SK-N-SH (cell line): ENCODE data around the gene FGF7. TPM values are rescaled to one million over a fixed set of nuclear protein-coding genes. Genes with fewer than 3 reads are reported as not detected.

Experiments used
- CTCF ChIA-PET: fragments of 300-600, 350-600 bp; formaldehyde crosslinking; extraction: SDS; loops from one replicate; lab custom pipeline; 2021; lab: Yijun Ruan, JAX
- POLR2A ChIA-PET: fragments of 350-600 bp; sonication (Branson Sonifier 250); formaldehyde crosslinking; extraction: SDS; loops from one replicate; lab custom pipeline; 2020; ENCODE audit warnings: antibody characterized with exemption, inconsistent platforms; lab: Yijun Ruan, JAX
- DNase-seq: peaks from one replicate; pipeline ENCODE4 v3.0.0; 2012
- H2AFZ ChIP-seq: fragments of 200-600 bp; sonication (generic); 2 replicates; pipeline ENCODE4 v1.8.1; 2016; ENCODE audit warnings: antibody characterized with exemption, mild to moderate bottlenecking, low read depth
- H3F3A ChIP-seq: fragments of 200-600 bp; sonication (generic); replicated peaks from 2 replicates; pipeline ENCODE3; 2016; ENCODE audit warnings: antibody characterized with exemption, mild to moderate bottlenecking; ENCODE audit not compliant: insufficient read depth
- H3K27ac ChIP-seq, 2 experiments: fragments of 200-500 bp in 1 of 2; fragments of 200-600 bp in 1 of 2; sonication (Bioruptor generic) in 1 of 2; sonication (generic), shearing (Covaris generic) in 1 of 2; 2 replicates each; pipeline versions ENCODE4 v1.5.1 to v1.6.1; 2014 to 2016; ENCODE audit warnings: low read depth in 2 of 2, inconsistent platforms in 1 of 2, low read length in 1 of 2, mild to moderate bottlenecking in 1 of 2, mixed read lengths in 1 of 2
- H3K27me3 ChIP-seq: fragments of 200-600 bp; sonication (generic), shearing (Covaris generic); 2 replicates; pipeline ENCODE4 v1.6.1; 2016; ENCODE audit warnings: mixed run types; ENCODE audit not compliant: insufficient read depth
- H3K36me3 ChIP-seq, 2 experiments: fragments of 200-500 bp in 1 of 2; fragments of 200-600 bp in 1 of 2; sonication (Bioruptor generic) in 1 of 2; sonication (generic) in 1 of 2; replicated peaks in 1 of 2; 2 replicates each; pipeline versions ENCODE3 to v1.5.1; 2014 to 2016; ENCODE audit warnings: low read length in 1 of 2, mild to moderate bottlenecking in 1 of 2; ENCODE audit not compliant: insufficient read depth in 2 of 2, control insufficient read depth in 1 of 2
- H3K4me1 ChIP-seq, 2 experiments: fragments of 200-500 bp in 1 of 2; fragments of 200-600 bp in 1 of 2; sonication (Bioruptor generic) in 1 of 2; sonication (generic), shearing (Covaris generic) in 1 of 2; 2 replicates each; pipeline versions ENCODE4 v1.5.1 to v1.6.1; 2014 to 2016; ENCODE audit warnings: low read depth in 1 of 2, low read length in 1 of 2, mixed run types in 1 of 2; ENCODE audit not compliant: insufficient read depth in 2 of 2, control insufficient read depth in 1 of 2
- H3K4me2 ChIP-seq: fragments of 200-600 bp; sonication (generic), shearing (Covaris generic); 2 replicates; pipeline ENCODE4 v1.6.1; 2017; ENCODE audit warnings: mixed run types
- H3K4me3 ChIP-seq, 2 experiments: fragments of 200-500 bp in 1 of 2; fragments of 200-600 bp in 1 of 2; sonication (Bioruptor generic) in 1 of 2; sonication (generic), shearing (Covaris generic) in 1 of 2; 2 replicates each; pipeline versions ENCODE4 v1.5.1 to v1.8.1; 2014 to 2016; ENCODE audit warnings: low read depth in 2 of 2, inconsistent platforms in 1 of 2, low read length in 1 of 2, mild to moderate bottlenecking in 1 of 2, mixed read lengths in 1 of 2, moderate library complexity in 1 of 2
- H3K79me2 ChIP-seq: fragments of 200-600 bp; sonication (generic); 2 replicates; pipeline ENCODE4 v1.8.1; 2017; ENCODE audit warnings: mild to moderate bottlenecking; ENCODE audit not compliant: insufficient read depth
- H3K9ac ChIP-seq: fragments of 200-600 bp; sonication (generic); 2 replicates; pipeline ENCODE4 v1.6.1; 2017; ENCODE audit warnings: mixed run types
- H3K9me2 ChIP-seq: fragments of 200-600 bp; sonication (generic); 2 replicates; pipeline ENCODE4 v1.6.1; 2017; ENCODE audit warnings: mixed run types
- H3K9me3 ChIP-seq: fragments of 200-600 bp; sonication (generic); 2 replicates; pipeline ENCODE4 v1.6.1; 2017; ENCODE audit warnings: mixed run types, mild to moderate bottlenecking, moderate library complexity
- H4K20me1 ChIP-seq: fragments of 200-600 bp; sonication (generic); 2 replicates; pipeline ENCODE4 v1.6.1; 2017; ENCODE audit warnings: mild to moderate bottlenecking, mixed run types; ENCODE audit not compliant: insufficient read depth
- CHD2 ChIP-seq: fragments of 150-350 bp; IDR thresholded peaks from 2 replicates; pipeline ENCODE4 v1.6.1; 2018; ENCODE audit warnings: low read length; ENCODE audit not compliant: partially characterized antibody
- EP300 ChIP-seq, 2 experiments: IDR thresholded peaks; 2 replicates each; pipeline versions ENCODE4 v1.4.0 to v1.6.1; 2012; ENCODE audit warnings: borderline replicate concordance in 1 of 2, low read depth in 1 of 2, low read length in 1 of 2
- FOXJ3 ChIP-seq: sonication (generic); formaldehyde crosslinking; IDR thresholded peaks from 2 replicates; pipeline ENCODE4 v1.5.1; 2020; ENCODE audit warnings: mild to moderate bottlenecking, missing genetic modification reagents
- GABPA ChIP-seq: IDR thresholded peaks from 2 replicates; pipeline ENCODE4 v1.4.0; 2012; ENCODE audit warnings: low read depth, mild to moderate bottlenecking
- GATA2 ChIP-seq: sonication (generic); formaldehyde crosslinking; IDR thresholded peaks from 2 replicates; pipeline ENCODE4 v1.5.0; 2020; ENCODE audit warnings: mild to moderate bottlenecking, missing genetic modification reagents
- IRF3 ChIP-seq: fragments of 150-350 bp; IDR thresholded peaks from 2 replicates; pipeline ENCODE4 v1.6.1; 2016; ENCODE audit warnings: mild to moderate bottlenecking, low read depth, low read length
- JUND ChIP-seq: IDR thresholded peaks from 2 replicates; pipeline ENCODE4 v1.4.0; 2012
- MEF2A ChIP-seq: IDR thresholded peaks from 2 replicates; pipeline ENCODE4 v1.4.0; 2012; ENCODE audit warnings: low read depth, borderline replicate concordance
- MXI1 ChIP-seq: IDR thresholded peaks from 2 replicates; pipeline ENCODE4 v1.6.1; 2012; ENCODE audit warnings: mild to moderate bottlenecking, low read depth, low read length, improper control_type of control experiment
- RAD21 ChIP-seq: IDR thresholded peaks from 2 replicates; pipeline ENCODE4 v1.6.1; 2012; ENCODE audit warnings: mild to moderate bottlenecking, low read length
- RCOR1 ChIP-seq: fragments of 150-350 bp; IDR thresholded peaks from 2 replicates; pipeline ENCODE4 v1.6.1; 2017; ENCODE audit warnings: antibody characterized with exemption, low read length
- REST ChIP-seq: IDR thresholded peaks from 2 replicates; pipeline ENCODE4 v1.6.1; 2012; ENCODE audit warnings: mild to moderate bottlenecking, low read depth, low read length, moderate library complexity
- TCF12 ChIP-seq: IDR thresholded peaks from 2 replicates; pipeline ENCODE4 v1.4.0; 2012
- TEAD4 ChIP-seq: IDR thresholded peaks from 2 replicates; pipeline ENCODE4 v1.4.0; 2012; ENCODE audit warnings: mild to moderate bottlenecking, borderline replicate concordance; ENCODE audit not compliant: insufficient read depth
- WGBS: methylation state at CpG from one replicate; pipeline ENCODE4 v1.1.6; 2017; ENCODE audit warnings: low lambda C conversion rate; 5-methylcytosine and 5-hydroxymethylcytosine counted together
- polyA plus RNA-seq, 3 experiments: library from polyadenylated mRNA; depleted of rRNA; stranded (reverse); fragments of >200 nt; gene quantifications; 2 replicates each; pipeline ENCODE4 v1.2.3, GENCODE V29; 2012

FGF7 gene
- polyA plus RNA-seq, 1 of the 3 experiments (the other 2 are of a cell fraction): 0.25 TPM

DNA sequence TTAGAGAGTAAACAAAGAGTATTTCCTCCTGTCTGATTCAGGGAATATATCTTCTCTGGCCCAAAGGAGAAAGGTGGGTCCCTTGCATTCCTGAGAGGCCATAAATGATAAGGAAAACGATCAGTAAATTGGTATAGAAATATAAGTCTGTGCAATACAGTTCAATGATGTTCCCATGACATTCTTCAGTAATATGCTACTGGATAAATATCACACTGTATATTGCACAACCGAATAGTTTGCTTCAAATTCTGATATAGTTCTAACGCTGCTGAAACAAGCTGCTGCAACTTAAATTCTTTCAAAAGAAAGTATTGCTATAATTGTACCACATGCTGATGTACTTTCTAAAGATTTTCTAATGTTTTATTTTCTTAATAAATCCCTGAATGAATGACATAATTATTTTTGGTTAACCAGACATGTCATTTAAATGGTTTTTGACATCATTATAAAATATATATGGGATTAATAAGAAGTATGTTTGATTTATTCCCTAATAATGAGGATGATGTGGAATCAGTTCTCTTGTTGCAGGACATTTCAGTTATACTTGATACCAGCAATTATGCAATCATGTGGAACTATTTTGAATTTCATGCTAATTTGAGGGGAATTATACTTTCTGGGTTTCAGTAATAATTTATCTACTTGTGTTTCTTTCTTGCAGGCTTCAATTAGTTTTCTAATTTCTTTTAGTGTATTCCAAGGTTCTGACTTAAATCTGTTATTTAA, 44.9 kb downstream of the FGF7 start:
- Histone ChIP-seq H3K27ac (peak overlapping the region in 1 of 2 experiments; percentile 85; a peak in 2 of 4 replicates), H3K79me2 (no peaks in the 10 kb centered on the region), H3K4me3 (no peak overlapping the region), H3K4me1 (peaks cover 0 to 20% of the 10 kb centered on the region in 2 experiments; a peak in 2 of 4 replicates), H3K9me2 (no peaks in the 10 kb centered on the region), H3K36me3 (no peaks in the 10 kb centered on the region), H3F3A (no peaks in the 10 kb centered on the region), H3K9ac (no peak overlapping the region), H4K20me1 (no peaks in the 10 kb centered on the region), H2AFZ (peak overlapping the region; percentile 43; the same call in 1 of the 2 replicates), H3K27me3 (no peaks in the 10 kb centered on the region), H3K4me2 (0 out of 2 replicates have a peak overlapping the region, but pooled peaks have one; percentile 29), H3K9me3 (no peaks in the 10 kb centered on the region)
- ChIA-PET CTCF (interaction anchor here (1.0 to 2.4 kb wide), 3 partner anchors 25 to 536 kb away, joined by 3 to 8 read pairs (median 3); no protein-coding TSS in a partner anchor), POLR2A (interaction anchor here (1.0 kb wide), 1 partner anchor 221 kb away, joined by 3 read pairs; no protein-coding TSS in a partner anchor)
- no peak for TF ChIP-seq REST
- no peak for TF ChIP-seq TEAD4
- no peak for TF ChIP-seq JUND
- no peak; the same call in 1 of the 2 replicates for TF ChIP-seq FOXJ3 (CRISPR knock-in tag)
- TF ChIP-seq CHD2: no peak
- TF ChIP-seq EP300 (IDR thresholded peaks at IDR 0.05; ENCODE audit: borderline replicate concordance in 1 of 2, low read depth in 1 of 2, low read length in 1 of 2): no peak; a peak in 1 of 4 replicates
- TF ChIP-seq GABPA: no peak
- no peak for TF ChIP-seq RAD21
- TF ChIP-seq TCF12: no peak
- 80% methylated on average over 3 of the region's 3 CpGs for WGBS
- peak; percentile 0 for DNase-seq

- no peaks in the 10 kb centered on the region for H3K27me3 ChIP-seq
- DNase-seq: peak; percentile 35
- H3F3A ChIP-seq: no peaks in the 10 kb centered on the region
- TF ChIP-seq EP300 (IDR thresholded peaks at IDR 0.05; ENCODE audit: borderline replicate concordance in 1 of 2, low read depth in 1 of 2, low read length in 1 of 2): peak in 1 of 2 experiments; percentile 95; a peak in 1 of 4 replicates
- peak; percentile 93 for TF ChIP-seq RCOR1
- TF ChIP-seq CHD2: peak; percentile 36
- peak; percentile 95 for TF ChIP-seq GATA2 (CRISPR knock-in tag)
- 0 out of 2 replicates have a peak, but pooled peaks have one; percentile 28 for TF ChIP-seq RAD21
- TF ChIP-seq MEF2A: no peak
- TF ChIP-seq REST: no peak
- TF ChIP-seq MXI1: 0 out of 2 replicates have a peak, but pooled peaks have one; percentile 37
- no peak for TF ChIP-seq IRF3
- TF ChIP-seq FOXJ3 (CRISPR knock-in tag): peak; percentile 80
- TF ChIP-seq, all 33 proteins: peak for 7
- POLR2A ChIA-PET: interaction anchor here (1.0 kb wide), 1 partner anchor 220 kb away, joined by 3 read pairs; no protein-coding TSS in a partner anchor
- H3K9me2 ChIP-seq: no peaks in the 10 kb centered on the region
- peak overlapping the region; percentile 43; the same call in 1 of the 2 replicates for H2AFZ ChIP-seq
- no peaks in the 10 kb centered on the region for H3K36me3 ChIP-seq
- no peaks in the 10 kb centered on the region for H3K9me3 ChIP-seq
- H3K4me3 ChIP-seq: no peak overlapping the region
- peaks cover 0 to 20% of the 10 kb centered on the region in 2 experiments; a peak in 2 of 4 replicates for H3K4me1 ChIP-seq
- no peaks in the 10 kb centered on the region for H3K79me2 ChIP-seq
- no peak overlapping the region for H3K9ac ChIP-seq
- peak overlapping the region in 1 of 2 experiments; percentile 85; a peak in 2 of 4 replicates for H3K27ac ChIP-seq
- 18% methylated on average over 2 of the region's 2 CpGs for WGBS
- CTCF ChIA-PET: interaction anchor here (0.7 to 1.2 kb wide), 3 partner anchors 26 to 431 kb away, joined by 3 read pairs; no protein-coding TSS in a partner anchor
- no peaks in the 10 kb centered on the region for H4K20me1 ChIP-seq
- H3K4me2 ChIP-seq: 0 out of 2 replicates have a peak overlapping the region, but pooled peaks have one; percentile 29
These were observed 45.4 kb downstream of the FGF7 start for GRCh38 chr15:49468481-49468839.
